Smooth muscle cell (in vitro differentiated cells): Measurements from ENCODE around the gene BUB1B. TPM values are rescaled to one million over a fixed set of nuclear protein-coding genes. Genes with fewer than 3 reads are reported as not detected.

ENCODE experiments used
- DNase-seq: peaks from one replicate; lab custom pipeline; 2025; ENCODE audit not compliant: unreplicated experiment; lab: John Stamatoyannopoulos, UW
- H2AFZ ChIP-seq: fragments of 200-600 bp; sonication (generic); 2 replicates; pipeline ENCODE4 v1.6.0; 2016; ENCODE audit warnings: antibody characterized with exemption, low read depth, mild to moderate bottlenecking
- H3F3A ChIP-seq: fragments of 200-600 bp; sonication (generic); 2 replicates; pipeline ENCODE4 v1.6.0; 2017; ENCODE audit warnings: antibody characterized with exemption, low read depth
- H3K27ac ChIP-seq: fragments of 200-600 bp; sonication (generic); 2 replicates; pipeline ENCODE4 v1.5.1; 2016; ENCODE audit warnings: low read depth, mild to moderate bottlenecking
- H3K27me3 ChIP-seq: fragments of 200-600 bp; sonication (generic); 2 replicates; pipeline ENCODE4 v1.6.1; 2016; ENCODE audit warnings: low read depth, mild to moderate bottlenecking
- H3K36me3 ChIP-seq: fragments of 200-600 bp; sonication (generic); 2 replicates; pipeline ENCODE4 v1.5.1; 2016; ENCODE audit warnings: low read depth
- H3K4me1 ChIP-seq: fragments of 200-600 bp; sonication (generic); 2 replicates; pipeline ENCODE4 v1.5.1; 2016; ENCODE audit warnings: low read depth
- H3K4me2 ChIP-seq: fragments of 200-600 bp; sonication (generic); 2 replicates; pipeline ENCODE4 v1.6.0; 2016; ENCODE audit warnings: mild to moderate bottlenecking
- H3K4me3 ChIP-seq: fragments of 200-600 bp; sonication (generic); 2 replicates; pipeline ENCODE4 v1.5.1; 2016; ENCODE audit warnings: mild to moderate bottlenecking
- H3K79me2 ChIP-seq: fragments of 200-600 bp; sonication (generic); 2 replicates; pipeline ENCODE4 v1.6.0; 2016; ENCODE audit warnings: low read depth, mild to moderate bottlenecking
- H3K9ac ChIP-seq: fragments of 200-600 bp; sonication (generic); 2 replicates; pipeline ENCODE4 v1.6.0; 2016; ENCODE audit warnings: low read depth
- H3K9me3 ChIP-seq: fragments of 200-600 bp; sonication (generic); replicated peaks from 2 replicates; pipeline ENCODE4 v1.5.1; 2016; ENCODE audit warnings: low read depth
- H4K20me1 ChIP-seq: fragments of 200-600 bp; sonication (generic); 2 replicates; pipeline ENCODE4 v1.6.0; 2016; ENCODE audit warnings: low read depth
- WGBS: methylation state at CpG from one replicate; pipeline ENCODE4 v1.1.7; 2016; ENCODE audit warnings: low lambda C conversion rate; 5-methylcytosine and 5-hydroxymethylcytosine counted together
- polyA plus RNA-seq: library from polyadenylated mRNA; unstranded; fragments of >200 nt; fragmentation: Nextera tagmentation; extraction: Ambion mirVana; gene quantifications from 2 replicates; pipeline ENCODE4 v1.2.1, GENCODE V29; 2016
- total RNA-seq: library from RNA; depleted of rRNA; stranded (reverse); fragments of >200 nt; gene quantifications from 2 replicates; pipeline ENCODE4 v1.2.3, GENCODE V29; 2014
- TF ChIP-seq, protein P1 (sequence below): fragments of 200-600 bp; sonication (generic); IDR thresholded peaks from 2 replicates; pipeline ENCODE4 v1.5.1; 2017; ENCODE audit warnings: borderline replicate concordance, mild to moderate bottlenecking, antibody characterized with exemption; ENCODE audit not compliant: insufficient read depth, poor library complexity, severe bottlenecking

The BUB1B gene
- total and polyA plus RNA-seq, 2 experiments from 2014 or later = 5.8 to 15.0 TPM

- Histone ChIP-seq H3K4me1 (no peaks in the 10 kb centered on the region), H3K4me2 (no peak overlapping the region), H3K27me3 (peaks cover 14% of the 10 kb centered on the region), H2AFZ (no peak overlapping the region), H3K4me3 (no peak overlapping the region), H3K9me3 (no peaks in the 10 kb centered on the region), H4K20me1 (no peaks in the 10 kb centered on the region), H3K79me2 (no peaks in the 10 kb centered on the region), H3K36me3 (no peaks in the 10 kb centered on the region), H3F3A (no peaks in the 10 kb centered on the region), H3K9ac (no peak overlapping the region), H3K27ac (no peak overlapping the region)
- 78% methylated on average over 7 of the region's 7 CpGs for WGBS
- TF ChIP-seq, protein P1, sequence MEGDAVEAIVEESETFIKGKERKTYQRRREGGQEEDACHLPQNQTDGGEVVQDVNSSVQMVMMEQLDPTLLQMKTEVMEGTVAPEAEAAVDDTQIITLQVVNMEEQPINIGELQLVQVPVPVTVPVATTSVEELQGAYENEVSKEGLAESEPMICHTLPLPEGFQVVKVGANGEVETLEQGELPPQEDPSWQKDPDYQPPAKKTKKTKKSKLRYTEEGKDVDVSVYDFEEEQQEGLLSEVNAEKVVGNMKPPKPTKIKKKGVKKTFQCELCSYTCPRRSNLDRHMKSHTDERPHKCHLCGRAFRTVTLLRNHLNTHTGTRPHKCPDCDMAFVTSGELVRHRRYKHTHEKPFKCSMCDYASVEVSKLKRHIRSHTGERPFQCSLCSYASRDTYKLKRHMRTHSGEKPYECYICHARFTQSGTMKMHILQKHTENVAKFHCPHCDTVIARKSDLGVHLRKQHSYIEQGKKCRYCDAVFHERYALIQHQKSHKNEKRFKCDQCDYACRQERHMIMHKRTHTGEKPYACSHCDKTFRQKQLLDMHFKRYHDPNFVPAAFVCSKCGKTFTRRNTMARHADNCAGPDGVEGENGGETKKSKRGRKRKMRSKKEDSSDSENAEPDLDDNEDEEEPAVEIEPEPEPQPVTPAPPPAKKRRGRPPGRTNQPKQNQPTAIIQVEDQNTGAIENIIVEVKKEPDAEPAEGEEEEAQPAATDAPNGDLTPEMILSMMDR = no peak
- no peak for DNase-seq
Observed at GRCh38 chr15:40259021-40259420, 98.2 kb downstream of the BUB1B start.

- no peak overlapping the region for H2AFZ ChIP-seq
- H3K27ac ChIP-seq = no peak overlapping the region
- TF ChIP-seq, protein P1 = no peak
Observed at GRCh38 chr15:40263024-40263754, 102.3 kb downstream of the BUB1B start.

GRCh38 chr15:40264321-40265153 lies 103.7 kb downstream of the BUB1B start:
- Histone ChIP-seq H3K4me2 (no peak overlapping the region), H3K9me3 (no peaks in the 10 kb centered on the region), H3K79me2 (no peaks in the 10 kb centered on the region), H3F3A (no peaks in the 10 kb centered on the region), H4K20me1 (no peaks in the 10 kb centered on the region), H3K36me3 (no peaks in the 10 kb centered on the region), H2AFZ (no peak overlapping the region), H3K4me3 (no peak overlapping the region), H3K27ac (no peak overlapping the region), H3K4me1 (no peaks in the 10 kb centered on the region), H3K27me3 (no peaks in the 10 kb centered on the region), H3K9ac (no peak overlapping the region)
- TF ChIP-seq, protein P1 = no peak
- 90% methylated on average over 16 of the region's 16 CpGs for WGBS
- DNase-seq = no peak

More at GRCh38 chr15:40263024-40263754, 102.3 kb downstream of the BUB1B start:
- Histone ChIP-seq H3K79me2 (no peaks in the 10 kb centered on the region), H3K4me2 (no peak overlapping the region), H3K36me3 (no peaks in the 10 kb centered on the region), H3K4me3 (no peak overlapping the region), H3K9ac (no peak overlapping the region), H3F3A (no peaks in the 10 kb centered on the region), H3K4me1 (no peaks in the 10 kb centered on the region), H4K20me1 (no peaks in the 10 kb centered on the region), H3K27me3 (no peaks in the 10 kb centered on the region), H3K9me3 (no peaks in the 10 kb centered on the region)
- no peak for DNase-seq
- WGBS = 77% methylated on average over 12 of the region's 12 CpGs
